Tibial nerve (tissue), 4 donors: Measurements from ENCODE around the gene LCN2.

Source experiments
- CTCF ChIP-seq, 5 experiments: fragments of 200-600 bp in 3 of 5; fragments of 450-650 bp in 2 of 5; sonication (generic) in 3 of 5; IDR thresholded peaks; one replicate each; pipeline ENCODE4 v1.5.1; 2016 to 2019; ENCODE audit warnings: antibody characterized with exemption in 5 of 5, mild to moderate bottlenecking in 3 of 5, moderate library complexity in 2 of 5
- EP300 ChIP-seq, 2 donors: sonication (generic); formaldehyde crosslinking; IDR thresholded peaks; one replicate each; pipeline ENCODE4 v1.6.1; 2017; ENCODE audit warnings: antibody characterized with exemption in 2 of 2, mild to moderate bottlenecking in 1 of 2
- POLR2A ChIP-seq, 2 donors: fragments of 450-650 bp; IDR thresholded peaks; one replicate each; pipeline ENCODE4 v1.6.1; 2017; ENCODE audit warnings: antibody characterized with exemption in 2 of 2, mild to moderate bottlenecking in 2 of 2, moderate library complexity in 2 of 2

GRCh38 chr9:128120741-128121465 lies 28.4 kb upstream of the LCN2 start:
- TF ChIP-seq CTCF (IDR thresholded peaks at IDR 0.05): no peak
- TF ChIP-seq POLR2A (IDR thresholded peaks at IDR 0.05): no peak
- no peak for TF ChIP-seq EP300 (IDR thresholded peaks at IDR 0.05)
